Astrocyte of the cerebellum (primary cell): ENCODE data around the gene VKORC1L1.
"Not testable (repeated sequence)": the region's sequence is repeated elsewhere in the genome, so short reads cannot be mapped to it uniquely, and the experiment has no call there.

ENCODE experiments used
- DNase-seq: peaks from one replicate; pipeline ENCODE4 v3.0.0-alpha.2; 2011; ENCODE audit warnings: low read depth
- H3K4me3 ChIP-seq: 2 replicates; pipeline ENCODE4 v1.5.1; 2011; ENCODE audit warnings: mild to moderate bottlenecking, low read depth, low read length, moderate library complexity
- in situ Hi-C: cut with HindIII; loops from 2 replicates; pipeline ENCODE4 v1.10.0; 2017; ENCODE audit warnings: low sequenced_read_pairs
- TF ChIP-seq, protein P1 (sequence below): IDR thresholded peaks from 2 replicates; pipeline ENCODE4 v1.5.1; 2012; ENCODE audit warnings: low read length, low read depth, moderate library complexity, mild to moderate bottlenecking; ENCODE audit errors: missing control alignments

Gene VKORC1L1

DNA sequence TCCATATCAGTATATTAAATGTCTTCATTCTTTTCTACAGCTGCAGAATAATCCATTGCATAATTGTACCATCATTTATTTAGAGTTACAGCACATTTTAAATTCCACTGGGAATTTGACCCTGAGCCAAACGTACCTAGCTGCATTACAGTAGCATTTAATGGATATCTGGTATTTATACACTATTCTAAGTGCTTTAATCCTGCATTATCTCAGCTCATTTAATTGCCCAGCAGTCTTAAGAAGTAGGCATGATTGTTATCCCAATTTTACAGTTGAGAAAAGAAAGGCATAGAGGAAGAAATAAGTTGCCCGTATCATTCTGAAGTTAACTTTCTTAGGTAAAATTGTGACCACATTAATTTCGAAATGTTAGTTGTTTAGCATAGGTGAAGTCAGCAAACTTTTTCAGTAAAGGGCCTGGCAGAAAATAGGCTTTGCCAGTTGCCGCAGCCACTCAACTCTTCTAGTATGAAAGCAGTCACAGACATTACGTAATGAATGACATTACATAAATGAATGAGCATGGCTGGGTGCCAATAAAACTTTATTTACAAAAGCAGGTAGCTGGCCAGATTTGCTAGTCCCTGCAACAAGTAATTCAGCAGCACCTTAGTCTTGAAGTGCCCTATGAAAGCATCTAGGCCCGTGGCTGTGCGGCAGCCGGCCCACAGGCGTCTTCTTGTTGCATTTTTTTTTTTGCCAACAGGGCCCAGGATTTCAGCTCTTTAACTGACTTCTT lies 79.1 kb downstream of the VKORC1L1 start:
- no peak for DNase-seq
- in situ Hi-C loops, result no loop called here
- TF ChIP-seq, protein P1, sequence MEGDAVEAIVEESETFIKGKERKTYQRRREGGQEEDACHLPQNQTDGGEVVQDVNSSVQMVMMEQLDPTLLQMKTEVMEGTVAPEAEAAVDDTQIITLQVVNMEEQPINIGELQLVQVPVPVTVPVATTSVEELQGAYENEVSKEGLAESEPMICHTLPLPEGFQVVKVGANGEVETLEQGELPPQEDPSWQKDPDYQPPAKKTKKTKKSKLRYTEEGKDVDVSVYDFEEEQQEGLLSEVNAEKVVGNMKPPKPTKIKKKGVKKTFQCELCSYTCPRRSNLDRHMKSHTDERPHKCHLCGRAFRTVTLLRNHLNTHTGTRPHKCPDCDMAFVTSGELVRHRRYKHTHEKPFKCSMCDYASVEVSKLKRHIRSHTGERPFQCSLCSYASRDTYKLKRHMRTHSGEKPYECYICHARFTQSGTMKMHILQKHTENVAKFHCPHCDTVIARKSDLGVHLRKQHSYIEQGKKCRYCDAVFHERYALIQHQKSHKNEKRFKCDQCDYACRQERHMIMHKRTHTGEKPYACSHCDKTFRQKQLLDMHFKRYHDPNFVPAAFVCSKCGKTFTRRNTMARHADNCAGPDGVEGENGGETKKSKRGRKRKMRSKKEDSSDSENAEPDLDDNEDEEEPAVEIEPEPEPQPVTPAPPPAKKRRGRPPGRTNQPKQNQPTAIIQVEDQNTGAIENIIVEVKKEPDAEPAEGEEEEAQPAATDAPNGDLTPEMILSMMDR, result no peak
- no peak overlapping the region for H3K4me3 ChIP-seq

- in situ Hi-C loops, result no loop called here
- no peak overlapping the region for H3K4me3 ChIP-seq
- TF ChIP-seq, protein P1, result no peak
- no peak for DNase-seq
Observed at GRCh38 chr7:65953001-65953720, 80.3 kb downstream of the VKORC1L1 start.

DNA sequence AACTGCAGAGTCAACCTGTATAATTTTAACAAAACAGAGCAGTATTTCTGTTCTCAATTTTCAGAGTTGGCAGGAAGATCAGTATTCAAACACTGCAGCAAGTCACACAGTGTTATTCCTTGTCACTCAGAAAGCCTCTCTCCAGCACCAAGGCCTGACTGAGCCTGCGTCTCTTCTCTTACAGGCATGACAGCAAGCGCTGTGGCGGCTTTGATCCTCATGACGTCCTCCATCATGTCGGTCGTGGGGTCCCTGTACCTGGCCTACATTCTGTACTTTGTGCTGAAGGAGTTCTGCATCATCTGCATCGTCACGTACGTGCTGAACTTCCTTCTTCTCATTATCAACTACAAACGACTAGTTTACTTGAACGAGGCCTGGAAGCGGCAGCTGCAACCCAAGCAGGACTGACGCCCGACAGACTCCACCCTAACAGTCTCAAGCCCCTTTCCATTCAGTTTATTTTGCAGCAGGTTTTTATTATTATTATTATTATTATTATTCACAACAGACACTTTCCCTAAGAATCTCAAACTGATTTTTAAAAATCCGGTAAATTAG lies 81.1 kb downstream of the VKORC1L1 start:
- no peak overlapping the region for H3K4me3 ChIP-seq
- in situ Hi-C loops, result no loop called here
- DNase-seq, result no peak
- TF ChIP-seq, protein P1, result no peak

- TF ChIP-seq, protein P1, result no peak
- in situ Hi-C loops, result no loop called here
- no peak for DNase-seq
- no peak overlapping the region for H3K4me3 ChIP-seq
Observed at GRCh38 chr7:65955718-65956117, 82.8 kb downstream of the VKORC1L1 start.

DNA sequence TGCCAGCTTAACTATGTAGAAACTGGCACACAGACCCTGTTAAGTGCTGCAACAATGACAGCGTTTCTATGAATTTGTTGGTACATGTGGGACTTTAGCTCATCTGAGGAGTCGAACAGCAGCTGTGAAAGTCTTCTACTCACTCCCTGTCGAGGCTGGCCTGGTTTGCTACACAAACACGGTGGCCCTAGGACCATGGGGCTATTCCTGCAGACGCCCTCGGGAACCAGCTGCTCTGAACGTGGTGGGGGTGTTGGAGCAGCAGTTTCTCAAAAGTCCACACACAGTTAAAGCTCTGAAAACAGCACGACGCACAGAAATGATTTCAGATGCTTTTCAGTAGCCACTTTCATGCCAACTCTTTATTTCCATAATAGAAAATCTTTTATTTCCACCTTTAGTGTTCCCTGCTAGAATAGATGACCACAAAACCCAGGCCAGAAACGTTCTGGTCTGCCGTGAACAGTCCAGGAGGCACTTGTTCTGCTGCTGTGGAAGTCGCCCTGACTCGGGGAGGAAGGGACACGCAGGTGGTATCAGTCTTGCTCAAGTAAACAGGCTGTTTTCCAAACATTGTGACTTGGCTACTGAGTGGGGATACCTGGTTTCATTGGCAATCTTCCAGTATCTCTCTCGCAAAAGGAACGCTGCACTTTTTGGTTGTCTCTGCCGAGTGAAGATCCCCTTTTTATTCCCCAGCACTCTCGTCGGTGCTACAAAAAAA lies 87.6 kb downstream of the VKORC1L1 start:
- H3K4me3 ChIP-seq, result no peak overlapping the region
- in situ Hi-C loops, result no loop called here
- TF ChIP-seq, protein P1, result no peak
- DNase-seq, result no peak

- no peak for DNase-seq
- in situ Hi-C loops, result no loop called here
- H3K4me3 ChIP-seq, result no peak overlapping the region
- TF ChIP-seq, protein P1, result no peak
Observed at GRCh38 chr7:65962033-65962432, 89.2 kb downstream of the VKORC1L1 start.

DNA sequence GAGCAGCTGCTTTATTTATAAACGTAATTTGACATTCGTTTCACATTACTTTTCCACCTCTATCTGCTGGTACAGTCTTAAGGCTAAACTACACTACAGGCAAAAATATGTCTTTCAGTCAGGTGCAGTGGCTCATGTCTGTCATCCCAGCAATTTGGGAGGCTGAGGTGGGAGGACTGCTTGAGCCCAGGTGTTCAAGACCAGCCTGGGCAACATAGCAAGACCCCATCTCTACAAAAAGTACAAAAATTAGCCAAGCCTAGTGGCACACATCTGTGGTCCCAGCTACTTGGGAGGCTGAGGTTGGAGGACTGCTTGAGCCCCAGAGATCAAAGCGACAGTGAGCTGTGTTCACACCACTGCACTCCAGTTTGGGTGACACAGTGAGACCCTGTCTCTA lies 91.8 kb downstream of the VKORC1L1 start:
- H3K4me3 ChIP-seq, in situ Hi-C loops, DNase-seq: not testable (repeated sequence)
